Measurements from ENCODE around the gene ERICH4.

DNA sequence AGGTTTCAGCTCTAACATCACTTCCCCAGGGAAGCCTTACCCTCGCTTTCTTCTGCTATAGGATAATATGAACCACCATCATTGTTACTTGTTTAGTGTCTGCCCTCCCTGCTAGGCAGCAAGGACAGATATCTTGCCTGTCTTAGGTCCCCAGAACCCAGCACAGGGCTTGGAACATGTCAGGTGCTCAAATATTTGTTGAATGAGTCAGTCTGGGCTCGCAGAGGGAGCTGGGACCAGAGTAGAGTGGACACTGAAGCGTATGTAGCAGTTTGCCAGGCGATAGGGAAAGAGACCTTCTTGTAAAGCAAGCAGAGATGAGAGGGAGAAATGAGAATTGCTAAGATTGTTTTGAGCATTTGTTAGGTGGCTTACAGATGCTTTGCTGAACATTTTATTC, 33.7 kb upstream of the ERICH4 start:
- TF ChIP-seq SREBF2 (IDR thresholded peaks at IDR 0.05) (no peak), EP300 (IDR thresholded peaks at IDR 0.05) (no peak), POLR2A (IDR thresholded peaks at IDR 0.05; ENCODE audit: low read length) (no peak), RFX5 (IDR thresholded peaks at IDR 0.05) (no peak), CHD2 (IDR thresholded peaks at IDR 0.05; ENCODE audit: low read length, partially characterized antibody) (no peak), MAFK (IDR thresholded peaks at IDR 0.05; ENCODE audit: partially characterized antibody) (no peak), ESRRA (IDR thresholded peaks at IDR 0.05; ENCODE audit: borderline replicate concordance, low read length) (no peak), POLR2AphosphoS2 (conservative IDR thresholded peaks at IDR 0.05; ENCODE audit: low read length) (no peak)
- TF ChIP-seq, protein P1, sequence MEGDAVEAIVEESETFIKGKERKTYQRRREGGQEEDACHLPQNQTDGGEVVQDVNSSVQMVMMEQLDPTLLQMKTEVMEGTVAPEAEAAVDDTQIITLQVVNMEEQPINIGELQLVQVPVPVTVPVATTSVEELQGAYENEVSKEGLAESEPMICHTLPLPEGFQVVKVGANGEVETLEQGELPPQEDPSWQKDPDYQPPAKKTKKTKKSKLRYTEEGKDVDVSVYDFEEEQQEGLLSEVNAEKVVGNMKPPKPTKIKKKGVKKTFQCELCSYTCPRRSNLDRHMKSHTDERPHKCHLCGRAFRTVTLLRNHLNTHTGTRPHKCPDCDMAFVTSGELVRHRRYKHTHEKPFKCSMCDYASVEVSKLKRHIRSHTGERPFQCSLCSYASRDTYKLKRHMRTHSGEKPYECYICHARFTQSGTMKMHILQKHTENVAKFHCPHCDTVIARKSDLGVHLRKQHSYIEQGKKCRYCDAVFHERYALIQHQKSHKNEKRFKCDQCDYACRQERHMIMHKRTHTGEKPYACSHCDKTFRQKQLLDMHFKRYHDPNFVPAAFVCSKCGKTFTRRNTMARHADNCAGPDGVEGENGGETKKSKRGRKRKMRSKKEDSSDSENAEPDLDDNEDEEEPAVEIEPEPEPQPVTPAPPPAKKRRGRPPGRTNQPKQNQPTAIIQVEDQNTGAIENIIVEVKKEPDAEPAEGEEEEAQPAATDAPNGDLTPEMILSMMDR (IDR thresholded peaks at IDR 0.05): no peak
- TF ChIP-seq, protein P2, sequence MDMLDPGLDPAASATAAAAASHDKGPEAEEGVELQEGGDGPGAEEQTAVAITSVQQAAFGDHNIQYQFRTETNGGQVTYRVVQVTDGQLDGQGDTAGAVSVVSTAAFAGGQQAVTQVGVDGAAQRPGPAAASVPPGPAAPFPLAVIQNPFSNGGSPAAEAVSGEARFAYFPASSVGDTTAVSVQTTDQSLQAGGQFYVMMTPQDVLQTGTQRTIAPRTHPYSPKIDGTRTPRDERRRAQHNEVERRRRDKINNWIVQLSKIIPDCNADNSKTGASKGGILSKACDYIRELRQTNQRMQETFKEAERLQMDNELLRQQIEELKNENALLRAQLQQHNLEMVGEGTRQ (IDR thresholded peaks at IDR 0.05): no peak
